Right atrium auricular region (tissue), 2 donors: ENCODE results near the gene DDIT3. TPM values are rescaled to one million over a fixed set of nuclear protein-coding genes. Genes with fewer than 3 reads are reported as not detected.
"Not testable (repeated sequence)": the region's sequence is repeated elsewhere in the genome, so short reads cannot be mapped to it uniquely, and the experiment has no call there.

ENCODE experiments used
- DNase-seq: peaks from one replicate; pipeline ENCODE4 v3.0.0-alpha.2; 2019; ENCODE audit warnings: low spot score
- H3K27ac ChIP-seq, 2 donors: fragments of 200-600 bp; sonication (generic); 1 replicate in 1 of 2; 2 replicates in 1 of 2; pipeline ENCODE4 v1.5.1; 2016 to 2019
- H3K27me3 ChIP-seq, 2 donors: fragments of 200-600 bp; sonication (generic); one replicate each; pipeline versions ENCODE4 v1.5.1 to v1.6.0; 2017 to 2019
- H3K36me3 ChIP-seq: fragments of 200-600 bp; sonication (generic); one replicate; pipeline ENCODE4 v1.5.1; 2016
- H3K4me1 ChIP-seq, 2 donors: fragments of 200-600 bp; sonication (generic); one replicate each; pipeline versions ENCODE4 v1.5.1 to v1.6.0; 2017 to 2019
- H3K4me3 ChIP-seq, 2 donors: fragments of 200-600 bp; sonication (generic); 1 replicate in 1 of 2; 2 replicates in 1 of 2; pipeline ENCODE4 v1.5.1; 2017 to 2019; ENCODE audit warnings: mild to moderate bottlenecking in 1 of 2, moderate library complexity in 1 of 2
- H3K9me3 ChIP-seq, 2 donors: fragments of 200-600 bp; sonication (generic); one replicate each; pipeline ENCODE4 v1.5.1; 2019
- CTCF ChIP-seq, 2 donors: fragments of 200-600 bp; sonication (generic); IDR thresholded peaks; one replicate each; pipeline ENCODE4 v1.5.1; 2019; ENCODE audit warnings: antibody characterized with exemption in 2 of 2
- total RNA-seq, 2 donors: library from RNA; depleted of rRNA; stranded (reverse); fragments of >200 nt; gene quantifications; one replicate each; pipeline ENCODE4 v1.1.0, GENCODE V29; 2016

The DDIT3 gene
- total RNA-seq, 2 donors from 2014 or later: 19.8 to 25.0 TPM

- Histone ChIP-seq H3K27me3 (no peaks in the 10 kb centered on the region), H3K4me3 (no peak overlapping the region), H3K4me1 (peaks cover 0 to 29% of the 10 kb centered on the region in 2 donors), H3K36me3 (peaks cover 64% of the 10 kb centered on the region), H3K9me3 (no peaks in the 10 kb centered on the region), H3K27ac (no peak overlapping the region)
- no peak for DNase-seq
- no peak for TF ChIP-seq CTCF (IDR thresholded peaks at IDR 0.05)
Measured at GRCh38 chr12:57514720-57515407, 5.5 kb downstream of the DDIT3 start.

GRCh38 chr12:57514246-57514645, 6.1 kb downstream of the DDIT3 start:
- not testable (repeated sequence) for H3K9me3 ChIP-seq, H3K27me3 ChIP-seq, H3K4me3 ChIP-seq, H3K27ac ChIP-seq, DNase-seq
- peaks cover 70% of the 10 kb centered on the region for H3K36me3 ChIP-seq
- peaks cover 0 to 26% of the 10 kb centered on the region in 2 donors for H3K4me1 ChIP-seq

- H3K27ac ChIP-seq, H3K9me3 ChIP-seq, H3K27me3 ChIP-seq, DNase-seq, H3K4me3 ChIP-seq: not testable (repeated sequence)
- peaks cover 70% of the 10 kb centered on the region for H3K36me3 ChIP-seq
- H3K4me1 ChIP-seq: peaks cover 0 to 20% of the 10 kb centered on the region in 2 donors
Measured at GRCh38 chr12:57513677-57514076, 6.6 kb downstream of the DDIT3 start.

GRCh38 chr12:57513266-57513665, 7.0 kb downstream of the DDIT3 start:
- Histone ChIP-seq H3K27me3 (no peaks in the 10 kb centered on the region), H3K4me3 (no peak overlapping the region), H3K27ac (no peak overlapping the region), H3K36me3 (peaks cover 70% of the 10 kb centered on the region), H3K9me3 (no peaks in the 10 kb centered on the region), H3K4me1 (peaks cover 0 to 16% of the 10 kb centered on the region in 2 donors)
- no peak for DNase-seq
- no peak for TF ChIP-seq CTCF (IDR thresholded peaks at IDR 0.05)

- Histone ChIP-seq H3K4me1 (peaks cover 0 to 10% of the 10 kb centered on the region in 2 donors), H3K27me3 (no peaks in the 10 kb centered on the region), H3K4me3 (no peak overlapping the region), H3K9me3 (no peaks in the 10 kb centered on the region), H3K36me3 (peaks cover 66% of the 10 kb centered on the region), H3K27ac (no peak overlapping the region)
- DNase-seq: no peak
- TF ChIP-seq CTCF (IDR thresholded peaks at IDR 0.05): no peak
Measured at GRCh38 chr12:57512665-57513064, 7.6 kb downstream of the DDIT3 start.

- DNase-seq: no peak
- H3K36me3 ChIP-seq: peaks cover 57% of the 10 kb centered on the region
- no peaks in the 10 kb centered on the region for H3K9me3 ChIP-seq
- H3K4me1 ChIP-seq: peaks cover 0 to 1% of the 10 kb centered on the region in 2 donors
- H3K27me3 ChIP-seq: no peaks in the 10 kb centered on the region
- TF ChIP-seq CTCF (IDR thresholded peaks at IDR 0.05): no peak
- no peak overlapping the region for H3K4me3 ChIP-seq
- H3K27ac ChIP-seq: no peak overlapping the region
Measured at GRCh38 chr12:57511588-57512325, 8.6 kb downstream of the DDIT3 start.
